Effector CD8-positive, alpha-beta T cell (primary cell): ENCODE data around the gene RWDD2A.
"Not testable (repeated sequence)": the region's sequence is repeated elsewhere in the genome, so short reads cannot be mapped to it uniquely, and the experiment has no call there.

Experiments used
- DNase-seq: peaks from one replicate; lab custom pipeline; 2025; lab: John Stamatoyannopoulos, UW
- total RNA-seq, 4 experiments: gene quantifications; one replicate each; lab custom pipeline; 2026; lab: John Stamatoyannopoulos, UW

RWDD2A gene
- total RNA-seq, result 6.1 to 11.4 (median 9.4) reads per million in 4 experiments

DNA sequence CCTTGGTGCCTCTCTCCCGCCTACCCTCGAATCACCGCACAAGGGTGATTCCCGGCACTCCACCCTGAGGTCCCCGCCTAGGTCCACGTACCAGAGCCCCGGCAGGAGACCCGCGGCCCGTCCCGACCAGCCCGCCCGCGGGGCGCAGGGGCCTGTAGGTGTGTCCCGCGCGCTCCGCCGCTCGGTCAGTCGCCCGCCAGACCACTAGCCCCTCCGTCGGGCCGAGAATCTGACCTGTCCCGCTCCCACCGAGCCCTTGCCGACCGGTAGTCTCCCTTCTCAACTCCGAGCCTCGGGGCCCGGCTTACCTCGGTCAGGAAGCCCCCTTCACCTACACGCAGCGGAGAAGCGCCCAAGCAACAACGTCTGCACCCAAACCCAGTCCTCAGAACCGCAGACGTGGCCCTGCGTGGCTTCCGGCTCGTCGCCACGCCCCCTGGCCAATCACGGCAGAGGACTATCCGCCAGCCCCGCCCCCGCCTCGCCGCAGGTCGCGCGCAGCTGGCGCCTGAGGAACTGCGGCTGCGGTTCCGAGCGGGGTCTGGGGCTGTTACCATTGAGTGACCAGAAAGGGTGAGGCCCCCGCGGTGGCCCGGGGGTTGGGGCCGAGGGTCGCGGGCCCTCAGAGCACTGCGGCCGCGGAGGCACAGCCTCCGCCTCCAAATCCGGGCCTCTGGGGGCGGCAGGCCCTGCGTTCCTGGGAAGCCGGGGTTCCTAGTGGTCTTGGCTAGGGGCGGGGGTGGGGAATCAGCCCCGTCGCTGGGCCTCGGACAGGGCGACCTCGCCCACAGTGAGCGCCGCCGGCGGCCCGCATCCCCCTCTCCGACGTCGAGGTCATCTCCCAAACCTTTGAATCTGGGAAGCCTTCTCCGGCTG, at the start of gene RWDD2A, which contains the start of gene PGM3:
Gene RWDD2A (plus strand): TSS at position 487 of the 876 bp plus-strand sequence. CDS start 1,095 bp downstream, outside the sequence.
Gene PGM3 (minus strand): TSS at position 395 of the 876 bp plus-strand sequence. CDS start 2,253 bp downstream, outside the sequence.
- peak; percentile 82 for DNase-seq

DNA sequence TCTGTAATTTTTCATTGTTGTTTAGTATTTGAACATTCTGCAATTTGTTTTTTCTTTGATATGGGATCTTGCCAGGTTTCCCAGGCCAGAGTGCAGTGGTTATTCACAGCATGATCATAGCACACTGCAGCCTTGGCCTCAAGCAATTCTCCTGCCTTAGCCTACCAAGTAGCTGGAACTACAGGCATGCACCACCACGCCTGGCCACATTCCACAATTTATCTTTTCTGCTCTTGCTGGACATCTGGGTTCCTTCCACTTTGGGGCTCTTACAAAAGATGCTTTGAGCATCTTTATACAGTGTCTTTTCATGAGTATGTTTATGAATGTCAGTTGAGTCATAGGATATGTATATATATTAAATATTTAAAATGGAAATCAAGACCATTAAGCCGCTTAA, 42.0 kb upstream of the RWDD2A start:
- no peak for DNase-seq

DNA sequence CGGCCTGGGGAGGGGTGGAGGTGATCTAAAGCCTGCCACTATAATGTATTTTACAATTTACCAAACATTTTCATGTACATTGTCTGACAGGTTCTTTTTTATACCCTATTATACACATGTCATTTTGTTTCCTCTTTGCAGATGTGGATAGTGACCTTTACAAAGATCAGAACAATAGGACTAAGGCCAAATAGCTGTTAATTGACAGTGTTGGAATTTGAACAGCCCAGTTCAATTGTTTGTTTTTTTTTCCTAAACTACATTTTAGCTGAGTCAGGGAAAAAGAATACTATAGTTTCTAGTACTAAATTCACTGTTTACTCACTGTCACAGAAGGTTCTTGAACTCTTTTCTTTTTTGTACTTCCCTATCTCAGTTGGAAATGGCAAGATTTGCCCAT, 40.2 kb upstream of the RWDD2A start:
- DNase-seq, result no peak

- no peak for DNase-seq
Measured at GRCh38 chr6:83153883-83154521, 39.2 kb upstream of the RWDD2A start.

DNA sequence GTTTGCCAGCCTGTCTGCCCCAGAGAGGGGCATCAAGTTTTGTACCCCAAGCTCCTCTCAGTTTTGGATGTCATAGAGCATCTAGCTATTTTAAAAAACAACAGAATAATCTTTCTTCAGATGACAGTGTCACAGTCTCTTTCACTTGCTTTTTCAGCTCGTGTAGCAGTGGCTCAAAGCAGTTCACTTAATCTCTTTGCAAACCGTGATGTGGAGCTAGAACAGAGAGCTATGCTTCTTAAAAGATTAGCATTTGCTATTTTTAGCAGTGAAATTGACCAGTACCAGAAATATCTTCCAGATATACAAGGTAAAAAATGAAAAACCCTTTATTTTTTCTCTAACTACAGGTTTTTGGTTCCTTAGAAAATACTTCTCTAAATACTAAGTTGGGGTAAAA, 37.4 kb upstream of the RWDD2A start:
- DNase-seq, result no peak

- DNase-seq, result no peak
Measured at GRCh38 chr6:83160167-83160566, 33.0 kb upstream of the RWDD2A start.

GRCh38 chr6:83167726-83168278, 25.4 kb upstream of the RWDD2A start:
- DNase-seq, result no peak

GRCh38 chr6:83168556-83168955, 24.6 kb upstream of the RWDD2A start:
- DNase-seq, result no peak

GRCh38 chr6:83169106-83169505, 24.1 kb upstream of the RWDD2A start:
- no peak for DNase-seq

DNA sequence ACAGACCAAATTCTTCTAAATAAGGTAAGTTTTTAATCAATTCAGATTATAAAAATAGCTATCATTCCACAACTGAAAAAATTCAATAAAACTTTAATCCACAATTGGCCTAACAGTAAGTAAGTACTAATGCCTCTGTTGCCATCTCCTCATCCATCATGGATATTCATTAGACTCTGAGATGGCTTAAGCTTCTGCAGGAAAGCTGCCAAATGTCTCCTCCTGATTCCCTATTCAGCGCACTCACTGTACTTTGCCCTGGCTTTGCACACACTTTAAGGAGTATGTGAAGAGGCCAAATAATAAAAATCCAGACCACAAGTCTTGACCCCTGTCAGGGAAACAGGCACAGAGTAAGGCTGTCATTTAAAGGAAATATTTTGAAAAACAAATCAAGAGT, 23.6 kb upstream of the RWDD2A start:
- DNase-seq, result no peak

GRCh38 chr6:83176246-83176645, 16.9 kb upstream of the RWDD2A start:
- no peak for DNase-seq

GRCh38 chr6:83180426-83180950, 12.7 kb upstream of the RWDD2A start:
- no peak for DNase-seq

DNA sequence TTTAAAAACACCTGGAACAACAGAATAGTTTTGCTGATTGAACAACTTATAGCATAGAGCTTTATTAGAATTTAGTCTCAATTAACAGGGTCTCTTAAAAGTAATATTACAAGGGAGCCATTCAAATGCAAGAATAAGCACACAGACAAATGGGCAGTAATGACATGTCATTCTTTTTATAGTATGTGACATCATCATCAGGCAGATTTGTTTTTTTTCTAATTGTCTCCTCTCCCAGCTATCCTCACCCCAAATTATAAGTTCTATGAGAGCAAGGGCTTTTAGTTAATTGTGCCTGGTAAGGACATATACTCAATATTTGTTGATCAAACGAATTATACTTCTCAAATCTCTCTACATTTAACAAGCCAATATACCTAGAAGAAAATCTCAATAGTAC, 11.0 kb upstream of the RWDD2A start:
- DNase-seq, result no peak

- no peak for DNase-seq
Measured at GRCh38 chr6:83183082-83183828, 9.9 kb upstream of the RWDD2A start.

DNA sequence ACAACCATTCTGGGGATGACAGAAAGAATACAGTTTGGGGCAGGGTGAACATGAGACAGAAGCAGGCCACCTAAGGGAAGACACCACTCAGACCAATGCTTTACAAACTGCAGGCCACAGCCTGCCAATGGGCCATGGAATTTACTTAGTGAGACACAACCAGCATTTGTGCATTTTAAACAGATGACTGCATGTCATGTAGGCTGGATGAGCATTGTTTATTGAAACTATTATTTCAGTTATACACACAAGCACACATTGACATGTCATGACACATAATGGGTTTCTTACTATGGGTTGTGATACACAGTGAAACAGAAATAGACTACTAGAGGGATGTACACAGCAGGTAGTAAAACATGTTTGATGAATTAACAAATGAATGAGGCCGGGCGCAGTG, 8.1 kb upstream of the RWDD2A start:
- DNase-seq, result no peak

DNA sequence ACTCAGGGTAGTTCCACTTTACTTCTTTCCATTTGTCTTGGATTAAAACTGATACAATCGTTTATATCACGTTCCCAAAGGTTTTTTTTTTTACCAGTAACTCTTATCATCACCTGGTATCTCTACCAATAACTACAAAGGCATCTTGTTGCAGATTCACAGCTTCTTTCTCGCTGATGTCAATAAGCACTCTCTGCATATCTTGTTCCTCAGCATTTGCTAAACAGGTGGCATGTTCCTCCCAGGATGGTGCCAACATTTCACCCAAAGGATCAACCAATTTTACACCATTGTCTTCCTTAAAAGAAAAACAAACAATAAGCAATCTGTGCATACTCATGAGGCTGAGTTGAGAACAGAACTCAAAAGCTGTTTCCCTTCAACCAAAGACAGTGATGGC, 4.7 kb upstream of the RWDD2A start:
- no peak for DNase-seq

DNA sequence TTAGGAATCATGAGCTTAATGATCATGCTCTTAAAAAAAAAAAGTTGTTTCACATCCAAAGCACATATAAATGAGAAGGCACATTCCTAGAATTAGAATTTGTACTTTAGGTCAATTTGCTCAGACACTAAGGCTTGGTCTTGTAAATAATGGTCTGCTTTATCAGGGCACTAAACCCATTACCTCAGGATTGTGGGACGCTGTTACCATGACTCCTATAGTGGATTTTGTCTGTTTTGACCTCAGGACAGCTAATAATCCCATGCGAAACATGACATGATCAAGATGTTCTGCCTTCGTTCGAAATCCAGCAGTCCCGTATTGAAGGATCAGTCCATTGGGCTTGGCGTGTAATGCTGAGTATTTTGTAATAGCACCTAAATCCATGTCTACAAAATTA, 2.5 kb upstream of the RWDD2A start:
- no peak for DNase-seq

DNA sequence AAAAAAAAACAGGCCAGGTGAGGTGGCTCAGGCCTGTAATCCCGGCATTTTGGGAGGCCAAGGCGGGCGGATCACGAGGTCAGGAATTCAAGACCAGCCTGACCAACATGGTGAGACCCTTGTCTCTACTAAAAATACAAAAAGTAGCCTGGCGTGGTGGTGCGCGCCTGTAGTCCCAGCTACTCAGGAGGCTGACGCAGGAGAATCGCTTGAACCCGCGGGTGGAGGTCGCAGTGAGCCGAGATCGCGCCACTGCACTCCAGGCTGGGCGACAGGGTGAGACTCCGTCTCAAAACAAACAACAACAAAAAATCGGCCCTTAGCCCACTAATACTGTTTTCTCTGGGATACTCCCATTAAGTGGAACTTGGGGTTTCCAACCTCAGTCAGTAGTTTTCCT, 1.2 kb upstream of the RWDD2A start:
- DNase-seq, result not testable (repeated sequence)

DNA sequence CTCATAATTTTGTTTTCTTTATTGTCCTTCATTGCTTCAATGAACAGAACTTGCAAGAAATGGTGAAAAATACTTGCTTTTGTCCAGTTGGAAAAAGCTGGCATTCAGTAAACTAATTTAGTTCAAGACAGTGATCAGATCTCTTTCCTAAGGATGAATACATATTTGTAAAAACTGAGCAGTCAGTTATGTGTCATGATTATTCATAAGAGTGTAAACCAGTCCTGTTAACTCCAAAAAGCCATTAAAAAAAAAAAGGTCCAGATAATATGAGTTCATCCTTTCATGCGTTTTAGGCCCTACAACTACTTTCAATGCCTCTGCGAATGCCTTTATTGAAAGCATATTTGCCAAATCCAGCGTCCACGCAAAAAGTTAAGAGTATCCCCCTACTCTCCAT, 701 bp upstream of the RWDD2A start:
- DNase-seq, result no peak

- DNase-seq, result peak; percentile 11
Measured at GRCh38 chr6:83193747-83194566, 800 bp downstream of the RWDD2A start.
